ENCODE data around the gene TMEM131L. TPM values are rescaled to one million over a fixed set of nuclear protein-coding genes. Genes with fewer than 3 reads are reported as not detected.

TMEM131L gene
- total and polyA plus RNA-seq, 3 donors from 2014 or later: 9.1 to 15.0 (median 12.6) TPM

- no peaks in the 10 kb centered on the region for H3K4me1 ChIP-seq
- intact Hi-C loops (cut with DNase I; ENCODE audit: low total_unique reads): no loop called here
- TF ChIP-seq CTCF (IDR thresholded peaks at IDR 0.05): no peak
- no peak for TF ChIP-seq POLR2A (IDR thresholded peaks at IDR 0.05)
- H3K27ac ChIP-seq: no peak overlapping the region
- no peak overlapping the region for H3K4me3 ChIP-seq
- H3K27me3 ChIP-seq: no peaks in the 10 kb centered on the region
- no peak for DNase-seq
- H3K9me3 ChIP-seq: no peaks in the 10 kb centered on the region
- 94% methylated on average over 7 of the region's 7 CpGs for WGBS, 2 donors
- H3K36me3 ChIP-seq (ENCODE audit: low read depth, missing control alignments): no peaks in the 10 kb centered on the region
Measured at GRCh38 chr4:153573221-153573620, 107.1 kb downstream of the TMEM131L start.

GRCh38 chr4:153573881-153574802 is 108.0 kb downstream of the TMEM131L start:
- Histone ChIP-seq H3K36me3 (ENCODE audit: low read depth, missing control alignments) (no peaks in the 10 kb centered on the region), H3K9me3 (no peaks in the 10 kb centered on the region), H3K4me1 (no peaks in the 10 kb centered on the region), H3K4me3 (no peak overlapping the region), H3K27ac (no peak overlapping the region), H3K27me3 (no peaks in the 10 kb centered on the region)
- peak; percentile 76 for DNase-seq
- WGBS, 2 donors: 85 to 94% methylated on average over 4 of the region's 4 CpGs
- peak in 2 of 3 experiments; percentile 26 to 41 for TF ChIP-seq CTCF (IDR thresholded peaks at IDR 0.05)
- TF ChIP-seq POLR2A (IDR thresholded peaks at IDR 0.05): no peak
- intact Hi-C loops (cut with DNase I; ENCODE audit: low total_unique reads): no loop called here

GRCh38 chr4:153576443-153576774 is 110.2 kb downstream of the TMEM131L start:
- WGBS, 2 donors: 40 to 49% methylated on average over 2 of the region's 2 CpGs
- intact Hi-C loops (cut with DNase I; ENCODE audit: low total_unique reads): loop anchor here (5.0 kb wide), 1 partner anchor 229 kb away; no protein-coding TSS in a partner anchor
- no peak overlapping the region for H3K4me3 ChIP-seq

GRCh38 chr4:153577053-153577452 is 110.9 kb downstream of the TMEM131L start:
- 80 to 85% methylated on average over 5 of the region's 5 CpGs for WGBS, 2 donors
- intact Hi-C loops (cut with DNase I; ENCODE audit: low total_unique reads): loop anchor here (5.0 kb wide), 1 partner anchor 230 kb away; no protein-coding TSS in a partner anchor
- Histone ChIP-seq H3K27me3 (no peaks in the 10 kb centered on the region), H3K4me3 (no peak overlapping the region), H3K36me3 (ENCODE audit: low read depth, missing control alignments) (no peaks in the 10 kb centered on the region), H3K27ac (no peak overlapping the region), H3K9me3 (no peaks in the 10 kb centered on the region), H3K4me1 (no peaks in the 10 kb centered on the region)
- no peak for TF ChIP-seq POLR2A (IDR thresholded peaks at IDR 0.05)
- TF ChIP-seq CTCF (IDR thresholded peaks at IDR 0.05): no peak
- DNase-seq: no peak

More at GRCh38 chr4:153576443-153576774, 110.2 kb downstream of the TMEM131L start:
- no peak for DNase-seq
- no peaks in the 10 kb centered on the region for H3K4me1 ChIP-seq
- no peaks in the 10 kb centered on the region for H3K36me3 ChIP-seq (ENCODE audit: low read depth, missing control alignments)
- H3K27me3 ChIP-seq: no peaks in the 10 kb centered on the region
- H3K27ac ChIP-seq: no peak overlapping the region
- no peaks in the 10 kb centered on the region for H3K9me3 ChIP-seq
- no peak for TF ChIP-seq POLR2A (IDR thresholded peaks at IDR 0.05)
- no peak for TF ChIP-seq CTCF (IDR thresholded peaks at IDR 0.05)

Measured in testis (tissue), 3 donors.